Endometrial microvascular endothelial cells (primary cell): ENCODE measurements around the gene TPRN. TPM values are rescaled to one million over a fixed set of nuclear protein-coding genes. Genes with fewer than 3 reads are reported as not detected.
"Not testable (repeated sequence)": the region's sequence is repeated elsewhere in the genome, so short reads cannot be mapped to it uniquely, and the experiment has no call there.

ENCODE experiments used
- in situ Hi-C: cut with HindIII; loops from 2 replicates; pipeline ENCODE4 v1.10.0; 2017; ENCODE audit warnings: low sequenced_read_pairs, low pct_unique_long_range_greater_than_20kb; ENCODE audit errors: inconsistent ontology term
- total RNA-seq: library from RNA; depleted of rRNA; stranded (reverse); fragments of >200 nt; gene quantifications from one replicate; pipeline ENCODE4 v1.2.3, GENCODE V29; 2015; ENCODE audit errors: inconsistent ontology term

The TPRN gene
- total RNA-seq = 8.8 TPM

- in situ Hi-C loops = no loop called here
Measured at GRCh38 chr9:137200311-137201204, at the start of gene TPRN. Gene TPRN (minus strand): TSS chr9:137200741. CDS start chr9:137200711, 30 bp downstream.

DNA sequence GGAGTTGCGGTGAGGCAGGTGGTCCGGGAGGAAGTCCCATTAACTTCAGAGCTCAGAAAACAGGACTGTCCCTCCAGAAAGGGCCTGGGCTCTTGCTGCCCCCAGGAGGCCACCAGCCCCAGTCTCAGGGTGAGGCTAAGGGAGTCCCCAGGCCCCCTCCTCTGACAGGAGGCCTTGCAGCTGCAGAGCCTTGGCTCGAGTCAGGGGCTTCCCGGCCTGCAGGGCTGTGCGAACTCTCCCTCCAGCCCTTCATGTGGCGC lies 47.3 kb upstream of the TPRN start:
- in situ Hi-C loops = no loop called here

DNA sequence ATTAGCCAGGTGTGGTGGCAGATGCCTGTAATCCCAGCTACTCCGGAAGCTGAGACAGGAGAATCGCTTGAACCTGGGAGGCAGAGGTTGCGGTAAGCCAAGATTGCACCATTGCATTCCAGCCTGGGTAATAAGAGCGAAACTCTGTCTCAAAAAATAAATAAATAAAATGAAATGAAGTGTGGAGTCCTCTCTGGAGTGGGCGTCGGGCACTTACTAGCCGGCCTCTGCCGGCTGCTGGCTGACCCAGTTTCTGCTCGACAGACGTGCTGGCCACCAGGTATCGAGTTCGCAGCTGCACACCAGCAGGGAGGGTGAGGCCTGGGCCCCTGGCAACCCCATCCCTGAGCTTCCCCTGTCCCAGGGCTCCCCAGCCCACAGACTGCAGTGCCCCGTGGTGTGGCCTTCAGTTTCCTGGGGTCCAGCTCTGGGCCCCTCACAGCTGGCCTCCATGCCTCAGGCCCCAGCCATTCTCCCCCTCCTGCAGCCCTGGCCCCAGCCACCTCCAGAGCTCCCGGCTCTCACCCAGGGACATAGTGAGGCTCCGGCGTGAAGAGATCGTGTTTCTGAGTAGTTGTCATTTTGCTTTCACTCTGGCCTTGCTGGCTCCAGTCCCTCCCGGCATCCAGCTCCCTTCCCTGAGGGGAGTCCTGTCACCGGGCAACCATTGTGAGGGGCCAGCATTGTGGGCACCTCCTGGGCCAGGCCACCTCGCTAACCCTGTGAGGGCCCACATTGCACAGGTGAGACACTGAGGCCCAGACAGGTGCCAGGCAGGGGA lies 46.8 kb upstream of the TPRN start:
- in situ Hi-C loops = no loop called here

GRCh38 chr9:137245450-137246421 lies 45.2 kb upstream of the TPRN start:
- in situ Hi-C loops = no loop called here

GRCh38 chr9:137244486-137245449 lies 44.2 kb upstream of the TPRN start:
- in situ Hi-C loops = no loop called here

GRCh38 chr9:137243626-137244485 lies 43.3 kb upstream of the TPRN start:
- in situ Hi-C loops = no loop called here

DNA sequence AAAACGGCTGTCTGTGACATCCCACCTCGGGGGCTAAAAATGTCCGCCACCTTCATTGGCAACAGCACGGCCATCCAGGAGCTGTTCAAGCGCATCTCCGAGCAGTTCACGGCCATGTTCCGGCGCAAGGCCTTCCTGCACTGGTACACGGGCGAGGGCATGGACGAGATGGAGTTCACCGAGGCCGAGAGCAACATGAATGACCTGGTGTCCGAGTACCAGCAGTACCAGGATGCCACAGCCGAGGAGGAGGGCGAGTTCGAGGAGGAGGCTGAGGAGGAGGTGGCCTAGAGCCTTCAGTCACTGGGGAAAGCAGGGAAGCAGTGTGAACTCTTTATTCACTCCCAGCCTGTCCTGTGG lies 42.7 kb upstream of the TPRN start:
- in situ Hi-C loops = not testable (repeated sequence)

- in situ Hi-C loops = no loop called here
Measured at GRCh38 chr9:137242269-137243203, 42.0 kb upstream of the TPRN start.

DNA sequence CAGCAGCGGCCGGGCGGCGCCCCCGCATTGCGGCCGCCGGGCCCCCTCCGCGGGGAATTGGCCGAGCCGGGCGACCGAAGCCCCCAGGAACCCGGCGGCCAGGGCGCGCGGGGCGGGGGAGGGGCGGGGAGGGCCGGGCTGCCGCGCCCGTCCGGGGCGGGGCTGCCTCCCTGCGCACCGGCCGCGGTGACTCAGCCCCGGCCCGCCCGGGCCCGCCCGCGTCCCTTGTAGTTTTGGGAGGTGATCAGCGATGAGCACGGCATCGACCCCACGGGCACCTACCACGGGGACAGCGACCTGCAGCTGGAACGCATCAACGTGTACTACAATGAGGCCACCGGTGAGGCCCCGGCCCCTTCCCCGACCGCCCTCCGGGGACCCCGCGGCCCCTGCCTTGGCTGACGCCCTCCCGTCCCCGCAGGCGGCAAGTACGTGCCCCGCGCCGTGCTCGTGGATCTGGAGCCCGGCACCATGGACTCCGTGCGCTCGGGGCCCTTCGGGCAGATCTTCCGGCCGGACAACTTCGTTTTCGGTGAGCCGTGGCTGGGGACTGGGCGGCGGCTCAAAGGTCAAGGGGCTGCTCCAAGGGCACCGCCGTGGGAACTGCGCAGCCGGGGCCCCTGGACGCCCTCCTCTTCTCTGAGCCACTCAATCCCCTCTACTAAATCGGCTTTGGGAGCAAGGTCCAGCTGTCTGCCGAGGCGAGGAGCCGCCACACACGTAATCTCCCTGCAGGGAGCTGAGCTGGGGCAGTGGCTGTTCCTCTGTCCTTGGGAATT lies 41.1 kb upstream of the TPRN start:
- in situ Hi-C loops = no loop called here

DNA sequence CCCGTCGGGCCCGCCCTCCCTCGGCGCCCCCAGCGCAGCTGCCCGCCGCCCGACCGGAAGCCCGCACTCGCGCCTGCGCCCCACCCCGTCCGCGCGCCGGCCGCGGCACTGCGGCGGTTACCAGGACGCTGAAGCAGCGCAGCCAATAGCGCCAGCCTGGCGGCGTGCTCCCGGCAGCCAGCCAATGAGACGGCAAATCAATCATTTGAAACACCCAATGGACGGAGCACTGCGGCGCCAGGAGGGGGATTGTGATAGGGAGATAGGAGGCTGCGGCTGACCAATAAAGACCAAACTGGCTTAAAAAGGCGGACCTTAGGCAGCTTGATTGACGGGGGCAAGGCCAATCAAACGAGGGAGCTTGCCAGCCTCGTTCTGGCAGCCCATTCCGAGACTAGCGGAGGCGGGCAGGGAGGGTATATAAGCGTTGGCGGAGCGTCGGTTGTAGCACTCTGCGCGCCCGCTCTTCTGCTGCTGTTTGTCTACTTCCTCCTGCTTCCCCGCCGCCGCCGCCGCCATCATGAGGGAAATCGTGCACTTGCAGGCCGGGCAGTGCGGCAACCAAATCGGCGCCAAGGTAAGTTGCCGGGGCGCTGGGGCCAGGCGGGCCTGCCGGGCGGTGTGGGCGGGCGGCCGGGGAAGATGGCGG lies 40.4 kb upstream of the TPRN start, which contains the start of gene TUBB4B:
TUBB4B (plus strand) TSS at position 447 of the 649 bp plus-strand sequence; CDS start at position 521, 74 bp downstream.
- in situ Hi-C loops = no loop called here

DNA sequence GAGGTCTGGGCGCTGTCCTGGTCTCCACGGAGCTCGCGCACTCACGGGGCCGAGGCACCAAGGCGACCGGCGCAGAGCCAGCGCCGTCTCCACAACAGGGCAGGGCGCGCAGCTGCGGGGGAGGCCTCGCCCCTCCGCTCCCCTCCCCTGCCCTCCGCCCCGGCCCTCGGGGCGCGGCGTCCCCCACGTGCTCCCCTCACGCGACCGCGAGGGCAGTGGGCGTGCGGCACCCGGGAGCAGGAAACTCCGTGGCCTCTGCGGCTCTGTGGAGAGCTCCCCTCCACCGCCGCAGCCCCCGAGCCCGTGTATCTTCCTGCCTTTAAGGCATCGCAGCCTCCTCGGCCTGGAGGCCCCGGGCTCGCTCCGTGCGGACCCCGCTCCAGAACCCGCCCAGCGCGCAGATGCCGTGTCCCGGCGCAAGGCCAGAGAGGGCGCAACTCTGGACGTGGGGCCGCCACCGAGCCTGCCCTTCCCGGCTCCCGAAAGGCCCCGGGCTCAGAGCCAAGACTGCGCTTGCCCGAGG lies 39.8 kb upstream of the TPRN start:
- in situ Hi-C loops = no loop called here

- in situ Hi-C loops = not testable (repeated sequence)
Measured at GRCh38 chr9:137239541-137240200, 39.1 kb upstream of the TPRN start.

- in situ Hi-C loops = no loop called here
Measured at GRCh38 chr9:137237759-137238726, 37.5 kb upstream of the TPRN start.
